GM21723 (cell line): ENCODE results near the gene ZBTB46.

Experiments used
- ATAC-seq: cut with Tn5 transposase; IDR thresholded peaks from one replicate; pipeline ENCODE4 v1.9.1; 2021; ENCODE audit warnings: mild to moderate bottlenecking, moderate library complexity; ENCODE audit not compliant: unreplicated experiment

The ZBTB46 gene

DNA sequence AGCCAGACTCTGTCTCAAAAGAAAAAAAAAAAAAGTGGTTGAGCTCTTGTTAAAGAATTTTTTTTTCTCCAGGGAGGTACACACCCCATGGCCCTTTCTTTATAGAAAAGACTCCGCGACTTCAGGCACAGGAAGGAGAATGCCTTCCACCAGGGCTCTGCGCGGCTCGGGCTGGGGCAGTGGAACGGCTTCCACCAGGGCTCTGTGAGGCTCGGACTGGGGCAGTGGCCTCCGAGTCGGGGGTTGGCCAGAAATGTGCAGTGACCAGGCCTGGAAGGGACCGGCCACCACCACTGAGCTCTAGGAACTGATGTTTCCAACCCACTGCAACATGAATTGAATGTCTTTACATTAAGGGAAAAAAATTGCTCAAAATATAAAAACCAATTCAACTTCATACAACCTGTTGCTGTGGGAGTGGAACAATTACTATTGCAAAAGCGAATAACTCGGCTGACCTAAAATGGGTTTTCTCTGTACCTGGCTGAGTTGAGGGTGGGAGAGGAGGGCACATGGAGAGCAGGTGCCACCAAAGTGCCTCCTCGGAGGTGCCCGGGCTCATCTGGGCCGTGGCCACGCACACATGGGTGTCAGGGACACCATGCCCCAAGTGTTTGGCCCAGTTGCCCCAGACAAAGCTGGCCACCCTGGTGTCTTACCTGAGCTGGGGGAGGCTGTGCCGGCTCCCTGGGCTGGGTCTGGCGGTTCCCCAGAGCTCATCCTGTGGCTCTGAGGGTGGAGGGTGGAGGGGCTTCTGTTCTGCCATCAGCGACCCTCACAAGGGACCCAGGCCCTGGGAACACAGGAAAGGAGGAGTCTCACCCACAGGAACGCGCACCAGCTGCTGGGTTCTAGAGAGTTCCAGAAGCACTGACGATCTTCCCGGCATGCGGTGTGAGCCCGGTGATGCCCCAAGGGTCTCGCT lies 62.2 kb downstream of the ZBTB46 start:
- ATAC-seq: no peak

DNA sequence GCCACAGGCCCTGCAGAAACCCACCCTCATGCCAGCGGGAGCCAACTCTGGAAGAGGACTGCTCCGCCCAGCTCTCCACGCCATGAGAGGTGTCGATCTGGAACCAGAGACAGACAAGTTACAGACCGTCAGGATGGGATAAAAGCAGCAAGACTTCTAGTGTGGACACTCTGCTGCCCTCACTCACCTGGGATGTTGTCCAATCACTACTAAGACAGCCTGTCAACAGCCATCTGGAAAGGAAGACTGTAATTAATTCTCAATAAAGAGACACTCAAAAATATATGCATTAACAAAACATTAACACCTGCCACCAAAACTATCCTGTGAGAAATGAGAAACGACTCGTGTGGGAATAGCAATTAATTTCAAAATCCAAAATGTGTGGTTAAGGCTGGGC lies 63.2 kb downstream of the ZBTB46 start:
- ATAC-seq: no peak

DNA sequence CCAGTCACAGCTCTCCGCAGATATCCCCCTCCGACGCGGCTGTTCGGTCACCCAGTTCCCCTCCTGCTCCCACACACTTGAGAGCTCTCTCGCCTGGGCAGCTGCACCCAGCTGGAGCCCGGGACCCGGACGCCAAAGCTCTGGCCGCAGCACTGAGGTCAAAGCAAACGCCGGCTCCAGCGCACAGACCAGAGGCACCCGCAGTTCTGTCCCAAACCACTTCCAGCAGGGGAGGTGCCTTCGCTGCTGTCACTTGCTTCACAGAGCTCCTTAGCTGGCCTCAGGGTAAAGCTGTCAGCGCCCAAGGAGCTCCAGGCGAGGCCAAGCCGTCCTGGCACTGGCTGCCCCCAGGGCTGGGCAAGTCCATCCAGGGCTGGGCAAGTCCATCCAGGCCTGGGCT lies 63.6 kb downstream of the ZBTB46 start:
- no peak for ATAC-seq

- ATAC-seq: no peak
These were observed 64.2 kb downstream of the ZBTB46 start for GRCh38 chr20:63766695-63767426.

DNA sequence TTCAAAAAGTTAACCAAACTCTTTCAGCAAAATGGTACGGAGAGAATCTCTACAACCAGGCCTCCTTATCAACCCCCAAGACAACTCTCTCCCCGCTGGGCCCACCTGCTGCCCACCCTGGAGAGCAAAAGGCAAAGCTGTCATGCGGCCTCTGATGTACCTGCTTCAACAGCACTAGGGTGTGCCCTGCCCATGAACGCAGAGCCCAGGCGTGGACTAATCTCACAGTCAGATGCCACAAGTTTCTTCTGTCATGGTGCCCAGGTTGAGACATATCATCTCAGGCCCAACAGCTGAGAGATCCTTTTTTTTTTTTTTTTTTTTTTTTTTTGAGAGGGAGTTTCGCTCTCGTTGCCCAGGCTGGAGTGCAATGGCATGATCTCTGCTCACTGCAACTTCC lies 65.2 kb downstream of the ZBTB46 start:
- ATAC-seq: no peak

- ATAC-seq: no peak
These were observed 65.8 kb downstream of the ZBTB46 start for GRCh38 chr20:63765082-63765873.

- no peak for ATAC-seq
These were observed 71.6 kb downstream of the ZBTB46 start for GRCh38 chr20:63759377-63759901.

DNA sequence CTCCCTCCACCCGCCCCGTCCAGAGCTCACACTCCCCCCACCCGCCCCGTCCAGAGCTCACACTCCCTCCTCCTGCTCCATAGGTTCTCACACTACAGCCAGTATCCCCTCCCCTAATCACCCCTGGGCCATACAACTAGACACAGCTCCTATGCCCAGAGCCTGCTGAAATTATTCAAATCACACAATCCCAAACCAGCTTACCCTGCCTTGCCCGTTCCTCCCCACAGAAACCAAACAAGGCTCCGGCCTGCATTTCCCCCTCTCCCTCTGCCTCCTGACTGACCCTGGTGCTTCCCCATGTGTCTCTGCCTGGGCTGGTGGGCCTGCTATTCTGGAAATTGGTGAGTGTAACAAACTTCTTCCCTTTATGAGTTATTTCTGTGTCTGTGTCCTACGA lies 72.9 kb downstream of the ZBTB46 start:
- ATAC-seq: no peak

- ATAC-seq: no peak
These were observed 74.4 kb downstream of the ZBTB46 start for GRCh38 chr20:63756648-63756991.

GRCh38 chr20:63755933-63756647 lies 75.0 kb downstream of the ZBTB46 start:
- ATAC-seq: no peak

GRCh38 chr20:63754008-63754407 lies 77.1 kb downstream of the ZBTB46 start:
- no peak for ATAC-seq

DNA sequence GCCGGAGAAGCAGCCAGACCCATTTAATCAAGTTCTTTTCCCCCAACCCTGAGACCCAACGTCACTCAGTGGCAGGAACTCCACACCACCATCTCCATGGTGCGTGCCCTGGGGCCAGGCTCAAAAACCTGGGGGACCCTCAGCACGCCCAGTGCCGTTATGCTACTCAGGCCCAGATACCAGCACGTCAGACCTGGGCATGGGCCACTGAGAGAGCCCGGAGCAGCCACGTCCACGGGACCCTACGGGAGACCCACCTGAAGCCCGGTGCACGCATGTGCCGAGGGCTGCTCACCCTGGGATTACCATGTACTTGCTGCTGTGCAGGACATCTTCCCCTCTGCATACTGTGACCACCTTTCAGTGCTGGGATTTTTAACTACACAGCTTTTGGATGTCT lies 77.7 kb downstream of the ZBTB46 start:
- ATAC-seq: no peak

DNA sequence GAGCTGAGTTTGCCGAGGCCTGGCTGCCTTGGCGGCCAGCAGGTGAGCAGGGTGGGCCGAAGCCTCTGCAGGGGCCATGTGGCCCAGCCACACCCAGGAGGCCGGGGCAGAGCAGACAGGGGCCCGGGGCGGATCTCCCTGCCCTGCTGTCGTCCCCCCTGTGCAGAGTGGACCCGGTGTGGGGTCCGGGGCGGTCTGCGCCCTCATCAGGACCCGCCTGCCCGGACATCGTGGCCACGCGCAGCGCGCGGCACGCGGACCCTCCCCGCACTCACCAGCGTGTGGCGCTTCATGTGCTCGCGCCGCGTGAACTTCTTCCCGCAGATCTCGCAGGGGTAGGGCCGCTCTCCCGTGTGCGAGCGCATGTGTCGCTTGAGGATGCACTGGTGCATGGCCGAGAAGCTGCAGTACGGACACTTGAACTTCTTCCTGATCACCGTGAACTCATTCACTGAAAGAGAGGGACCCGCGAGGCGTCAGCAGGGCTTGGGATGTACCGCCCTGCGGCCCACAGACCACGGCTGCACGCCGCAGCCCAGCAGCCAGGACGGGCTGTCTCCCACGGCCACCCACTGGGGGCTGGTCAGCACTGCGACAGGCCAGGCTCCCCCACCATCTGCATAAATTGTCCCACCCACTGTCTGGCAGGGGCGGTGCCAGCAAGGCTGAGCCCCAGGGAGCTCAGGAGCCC lies 78.5 kb downstream of the ZBTB46 start:
- ATAC-seq: no peak

DNA sequence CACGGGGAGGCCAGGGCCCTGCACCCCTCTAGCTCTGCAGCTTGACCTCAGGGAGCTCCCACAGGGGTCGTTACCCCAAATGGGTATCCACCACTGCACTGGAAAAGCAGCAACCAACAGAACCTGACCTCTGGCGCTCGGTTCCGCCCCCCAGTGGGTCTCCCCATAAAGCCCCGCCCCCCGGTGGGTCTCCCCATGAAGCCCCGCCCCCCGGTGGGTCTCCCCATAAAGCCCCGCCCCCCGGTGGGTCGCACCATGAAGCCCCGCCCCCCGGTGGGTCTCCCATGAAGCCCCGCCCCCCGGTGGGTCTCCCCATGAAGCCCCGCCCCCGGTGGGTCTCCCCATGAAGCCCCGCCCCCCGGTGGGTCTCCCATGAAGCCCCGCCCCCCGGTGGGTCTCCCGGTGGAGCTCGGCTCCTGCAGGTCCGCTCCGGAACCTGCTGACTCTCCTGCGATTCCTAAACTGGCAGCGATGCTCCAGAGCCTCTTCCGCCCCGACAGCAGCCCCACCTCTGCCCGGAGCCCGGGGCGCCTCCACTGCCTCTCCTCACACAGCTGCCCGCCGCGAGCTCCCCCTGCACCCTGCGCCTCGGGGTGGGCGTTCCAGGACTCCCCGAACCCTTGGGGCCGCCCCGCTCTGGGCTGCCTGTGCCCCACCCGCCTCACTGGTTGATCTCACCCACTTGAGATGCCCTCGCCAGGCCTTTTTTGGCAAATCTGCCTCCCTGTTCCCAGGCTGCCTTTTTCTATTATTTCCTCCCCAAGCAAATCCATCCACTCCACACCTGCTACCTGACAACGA lies 79.4 kb downstream of the ZBTB46 start:
- ATAC-seq: no peak

GRCh38 chr20:63750807-63751470 lies 80.1 kb downstream of the ZBTB46 start:
- no peak for ATAC-seq

DNA sequence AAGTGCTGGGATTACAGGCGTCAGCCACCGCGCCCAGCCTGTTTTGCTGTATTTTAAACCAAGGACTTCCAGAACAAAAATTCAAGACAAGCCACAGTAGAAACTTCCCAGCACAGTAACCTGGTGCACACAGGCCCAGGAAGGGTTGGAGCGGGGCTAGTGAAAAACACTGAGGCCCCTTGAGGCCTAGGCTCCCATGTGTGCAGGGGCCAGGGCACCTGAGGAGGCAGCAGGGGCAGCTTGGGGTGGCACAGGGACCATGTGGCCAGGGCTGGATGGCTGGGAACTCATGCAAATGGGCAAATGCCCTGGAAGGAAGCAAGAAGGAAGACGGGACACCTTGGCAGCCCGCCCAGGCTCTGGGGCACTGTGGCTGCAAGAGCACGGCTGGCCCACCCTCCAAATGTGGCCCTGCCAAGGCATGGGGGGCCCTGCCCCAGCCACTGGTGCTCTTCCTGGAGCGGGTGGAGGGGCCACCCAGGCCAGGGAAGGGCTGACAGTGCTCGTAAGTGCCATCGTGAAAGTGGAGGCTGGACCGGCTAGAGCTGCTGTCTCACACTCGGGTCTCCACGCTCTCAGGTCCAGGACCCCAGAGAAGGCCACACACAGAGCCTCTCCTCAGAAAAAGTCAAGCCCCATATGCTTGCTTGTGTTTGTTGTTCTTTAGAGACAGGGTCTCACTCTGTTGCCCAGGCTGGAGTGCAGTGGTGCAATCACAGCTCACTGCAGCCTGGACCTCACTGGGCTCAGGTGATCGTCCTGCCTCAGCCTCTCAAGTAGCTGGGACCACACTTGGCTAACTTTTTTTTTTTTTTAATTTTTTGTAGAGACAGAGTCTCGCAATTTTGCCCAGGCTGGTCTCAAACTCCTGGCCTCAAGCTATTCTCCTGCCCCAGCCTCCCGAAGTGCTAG lies 81.2 kb downstream of the ZBTB46 start:
- ATAC-seq: no peak

- no peak for ATAC-seq
These were observed 82.2 kb downstream of the ZBTB46 start for GRCh38 chr20:63748934-63749270.
